Muscle layer of duodenum (tissue), 2 donors: ENCODE data around the gene LPP.

Source experiments
- H3K27ac ChIP-seq: one replicate; pipeline ENCODE4 v1.7.0; 2013; ENCODE audit warnings: mild to moderate bottlenecking, low read length
- H3K27me3 ChIP-seq: one replicate; pipeline ENCODE4 v1.7.0; 2013; ENCODE audit warnings: low read depth, mild to moderate bottlenecking, control low read depth, low read length
- H3K36me3 ChIP-seq, 2 donors: one replicate each; pipeline ENCODE4 v1.7.0; 2013; ENCODE audit warnings: low read length in 2 of 2, control low read depth in 1 of 2, mild to moderate bottlenecking in 1 of 2; ENCODE audit not compliant: insufficient read depth in 2 of 2, control insufficient read depth in 1 of 2
- H3K4me1 ChIP-seq, 2 donors: one replicate each; pipeline ENCODE4 v1.7.0; 2013; ENCODE audit warnings: low read length in 2 of 2, mild to moderate bottlenecking in 2 of 2, control low read depth in 1 of 2, moderate library complexity in 1 of 2; ENCODE audit not compliant: insufficient read depth in 2 of 2, control insufficient read depth in 1 of 2
- H3K4me3 ChIP-seq, 2 donors: one replicate each; pipeline ENCODE4 v1.7.0; 2013; ENCODE audit warnings: low read length in 2 of 2, low read depth in 1 of 2, mild to moderate bottlenecking in 1 of 2
- H3K9me3 ChIP-seq, 2 donors: one replicate each; pipeline ENCODE4 v1.7.0; 2013; ENCODE audit warnings: low read length in 2 of 2, control low read depth in 1 of 2, mild to moderate bottlenecking in 1 of 2; ENCODE audit not compliant: control insufficient read depth in 1 of 2
- donor health status: healthy.

Gene LPP

GRCh38 chr3:188899881-188900280 is 745.9 kb downstream of the LPP start:
- Histone ChIP-seq H3K4me3 (no peak overlapping the region), H3K4me1 (peaks cover 8 to 12% of the 10 kb centered on the region in 2 donors), H3K27ac (no peak overlapping the region), H3K27me3 (no peaks in the 10 kb centered on the region), H3K36me3 (peaks cover 0 to 8% of the 10 kb centered on the region in 2 donors), H3K9me3 (no peaks in the 10 kb centered on the region)

GRCh38 chr3:188900421-188900951 is 746.5 kb downstream of the LPP start:
- peak overlapping the region; percentile 29 for H3K27ac ChIP-seq
- H3K4me3 ChIP-seq = no peak overlapping the region
- peaks cover 0 to 8% of the 10 kb centered on the region in 2 donors for H3K36me3 ChIP-seq
- no peaks in the 10 kb centered on the region for H3K27me3 ChIP-seq
- H3K9me3 ChIP-seq = no peaks in the 10 kb centered on the region
- peaks cover 8 to 12% of the 10 kb centered on the region in 2 donors for H3K4me1 ChIP-seq

- Histone ChIP-seq H3K36me3 (peaks cover 0 to 8% of the 10 kb centered on the region in 2 donors), H3K27ac (peak overlapping the region; percentile 21), H3K27me3 (no peaks in the 10 kb centered on the region), H3K4me1 (peaks cover 8 to 12% of the 10 kb centered on the region in 2 donors), H3K4me3 (no peak overlapping the region), H3K9me3 (no peaks in the 10 kb centered on the region)
These were observed 747.2 kb downstream of the LPP start for GRCh38 chr3:188901126-188901525.

DNA sequence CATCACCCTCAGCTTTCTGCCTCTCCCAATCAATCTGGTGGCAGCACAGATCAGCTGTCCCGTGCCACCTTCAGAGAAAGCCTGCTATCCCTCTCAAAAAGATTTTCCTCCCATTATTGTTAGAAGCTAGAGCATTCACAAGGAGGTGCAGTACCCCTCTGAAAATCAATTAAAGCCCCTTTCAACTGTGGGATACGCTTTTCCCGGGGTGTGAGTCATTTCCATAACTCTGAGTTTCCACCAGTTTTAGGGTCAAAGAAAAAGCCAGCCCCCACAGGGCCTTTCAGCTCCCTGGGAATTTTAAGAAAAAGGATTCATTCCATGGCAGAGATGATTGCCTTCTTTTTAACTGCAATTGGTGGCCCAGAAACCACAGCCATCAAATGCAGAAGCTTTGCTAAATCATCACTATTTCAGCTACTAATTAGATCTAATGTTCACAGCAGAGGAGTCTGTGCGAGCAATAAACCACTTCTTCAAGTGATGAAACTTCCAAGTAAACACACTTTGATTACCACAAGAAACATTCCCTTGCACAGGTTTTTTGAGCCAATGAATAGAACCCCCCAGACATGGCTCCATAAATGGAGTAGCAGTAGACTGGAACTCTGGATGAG is 747.8 kb downstream of the LPP start:
- Histone ChIP-seq H3K27me3 (no peaks in the 10 kb centered on the region), H3K4me1 (peaks cover 8 to 12% of the 10 kb centered on the region in 2 donors), H3K4me3 (no peak overlapping the region), H3K36me3 (peaks cover 0 to 8% of the 10 kb centered on the region in 2 donors), H3K27ac (peak overlapping the region; percentile 21), H3K9me3 (no peaks in the 10 kb centered on the region)

DNA sequence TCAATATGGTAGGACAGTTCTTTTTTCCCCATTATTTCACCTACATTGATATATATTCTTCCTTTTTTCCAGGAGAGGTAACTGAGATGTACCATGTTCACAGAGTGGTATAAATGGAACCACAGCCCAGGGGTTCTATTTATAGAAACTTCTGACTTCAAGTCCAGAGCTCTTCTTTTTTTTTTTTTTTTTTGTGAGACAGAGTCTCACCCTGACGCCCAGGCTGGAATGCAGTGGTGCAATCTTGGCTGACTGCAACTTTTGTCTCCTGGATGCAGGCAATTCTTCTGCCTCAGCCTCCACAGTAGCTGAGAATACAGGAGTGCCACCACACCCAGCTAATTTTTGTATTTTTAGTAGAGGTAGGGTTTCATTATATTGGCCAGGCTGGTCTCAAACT is 750.7 kb downstream of the LPP start:
- Histone ChIP-seq H3K9me3 (no peaks in the 10 kb centered on the region), H3K27ac (no peak overlapping the region), H3K4me1 (peaks cover 7 to 12% of the 10 kb centered on the region in 2 donors), H3K4me3 (no peak overlapping the region), H3K27me3 (no peaks in the 10 kb centered on the region), H3K36me3 (peaks cover 0 to 8% of the 10 kb centered on the region in 2 donors)

DNA sequence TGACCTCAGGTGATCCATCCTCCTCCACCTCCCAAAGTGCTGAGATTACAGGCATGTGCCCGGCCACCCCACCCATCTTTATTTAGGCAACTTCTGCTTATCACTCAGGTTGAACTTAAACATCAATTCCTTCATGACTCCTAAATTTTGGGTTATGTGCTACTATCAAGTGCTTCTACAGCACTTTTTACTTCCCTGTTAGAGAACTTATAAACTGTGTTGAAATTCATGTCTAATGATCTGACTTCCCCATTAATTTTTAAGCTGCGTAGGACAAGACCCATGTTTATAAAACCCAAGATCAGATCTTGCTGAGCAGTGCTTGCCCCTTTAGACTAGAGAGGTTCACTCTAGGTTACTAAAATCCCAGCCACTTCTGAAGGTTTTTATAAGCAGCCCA is 751.6 kb downstream of the LPP start:
- H3K27me3 ChIP-seq = no peaks in the 10 kb centered on the region
- H3K4me1 ChIP-seq = peaks cover 0 to 8% of the 10 kb centered on the region in 2 donors
- H3K9me3 ChIP-seq = no peaks in the 10 kb centered on the region
- H3K27ac ChIP-seq = no peak overlapping the region
- no peak overlapping the region for H3K4me3 ChIP-seq
- H3K36me3 ChIP-seq = peaks cover 0 to 8% of the 10 kb centered on the region in 2 donors

DNA sequence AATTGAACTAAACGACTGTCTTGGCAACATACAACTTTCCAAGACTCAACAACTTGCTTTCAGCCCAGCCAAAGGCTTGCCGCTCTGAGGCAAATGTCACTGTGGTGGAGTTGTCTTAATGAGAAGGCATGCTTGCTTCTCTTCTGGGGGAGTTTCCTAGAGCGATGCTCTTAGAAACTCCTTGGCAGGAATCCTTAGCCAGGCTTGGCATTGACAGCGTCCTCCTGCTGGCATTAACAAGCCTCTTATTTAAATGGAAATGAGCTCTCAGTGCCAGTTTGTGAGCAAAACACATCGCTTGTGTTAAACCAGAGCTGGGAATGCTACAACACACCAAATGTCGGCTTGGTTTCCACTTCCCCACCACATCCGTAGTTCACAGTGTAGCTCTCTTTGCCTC is 752.3 kb downstream of the LPP start:
- Histone ChIP-seq H3K27me3 (no peaks in the 10 kb centered on the region), H3K36me3 (peaks cover 0 to 4% of the 10 kb centered on the region in 2 donors), H3K4me1 (peaks cover 0 to under 1% of the 10 kb centered on the region in 2 donors), H3K4me3 (no peak overlapping the region), H3K27ac (no peak overlapping the region), H3K9me3 (no peaks in the 10 kb centered on the region)

DNA sequence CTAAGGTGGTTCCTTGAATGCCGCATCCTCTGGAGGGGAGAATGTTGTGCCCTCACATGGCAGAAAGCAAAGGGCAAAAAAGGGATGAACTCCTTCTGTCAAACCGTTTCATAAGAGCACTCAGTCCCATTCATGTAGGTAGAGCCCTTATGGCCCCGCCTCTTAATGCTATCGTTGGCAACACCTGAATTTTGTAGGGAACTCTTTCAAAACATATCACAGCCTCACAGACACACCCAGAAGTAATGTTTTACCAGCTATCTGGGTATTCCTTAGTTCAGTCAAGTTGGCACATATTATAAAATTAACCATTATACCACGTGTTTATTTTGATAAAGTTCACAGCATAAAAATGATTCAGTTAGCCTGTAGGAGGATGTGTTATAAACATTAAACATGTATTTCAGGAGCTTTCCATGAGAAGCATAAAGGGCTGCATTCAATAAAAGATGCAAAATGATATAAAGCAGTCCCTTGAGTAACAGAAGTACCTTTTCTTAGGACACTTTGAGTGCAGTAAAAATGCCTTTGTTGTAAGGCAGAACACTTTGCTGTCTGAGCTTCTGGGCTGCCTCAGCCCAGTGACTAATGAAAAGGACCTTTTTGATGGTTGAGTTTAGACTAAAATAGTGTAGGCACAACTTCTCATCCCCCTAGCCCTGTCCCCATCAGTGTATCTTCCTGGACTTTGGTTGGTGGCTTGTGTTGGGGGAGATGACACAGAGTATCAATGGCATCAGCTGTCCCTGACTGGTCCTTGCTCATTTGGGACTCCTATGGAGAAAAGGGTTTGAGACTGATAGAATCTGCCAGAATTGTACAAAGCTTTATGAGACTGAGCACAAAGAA is 754.3 kb downstream of the LPP start:
- Histone ChIP-seq H3K27me3 (no peaks in the 10 kb centered on the region), H3K4me1 (no peaks in the 10 kb centered on the region), H3K9me3 (no peaks in the 10 kb centered on the region), H3K27ac (no peak overlapping the region), H3K4me3 (no peak overlapping the region), H3K36me3 (no peaks in the 10 kb centered on the region)

DNA sequence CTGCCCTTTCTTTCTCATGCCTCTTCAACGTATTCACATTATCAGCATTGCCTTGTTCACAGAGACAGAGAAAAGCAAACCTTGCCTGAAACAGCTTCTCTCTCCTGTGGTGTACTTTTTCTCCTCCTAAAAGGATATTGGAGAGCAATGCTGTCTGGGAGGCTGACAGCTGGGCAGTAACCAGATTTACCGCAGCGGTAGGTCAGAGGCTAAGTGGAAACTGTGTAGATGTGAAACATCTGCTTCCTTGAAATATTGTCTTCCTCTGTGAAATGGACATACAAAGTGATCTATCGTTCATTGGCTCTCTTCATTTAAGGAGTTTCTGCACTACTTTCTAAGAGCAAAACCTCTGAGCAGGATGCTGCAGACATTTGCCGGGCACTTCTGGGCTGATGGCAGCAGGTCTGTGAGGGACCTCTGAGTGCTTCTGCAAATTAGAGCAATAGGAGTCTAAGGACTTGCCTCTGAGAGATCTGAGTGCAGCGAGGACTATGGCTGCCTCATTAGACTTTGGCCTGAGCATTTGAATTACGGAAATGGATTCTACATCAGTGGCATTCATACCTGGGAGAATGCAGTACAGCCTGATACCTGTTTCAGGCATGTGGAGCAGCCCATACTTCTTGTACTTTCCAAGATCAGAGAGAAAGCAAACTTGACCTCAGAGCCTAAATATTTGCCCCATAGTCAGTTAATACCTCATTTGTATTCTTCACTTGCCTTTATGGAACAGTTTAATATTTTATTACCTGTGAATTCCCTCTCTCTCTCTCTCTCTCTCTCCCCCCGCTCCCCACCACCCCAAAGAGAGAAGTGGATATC is 757.3 kb downstream of the LPP start:
- H3K36me3 ChIP-seq = no peaks in the 10 kb centered on the region
- no peaks in the 10 kb centered on the region for H3K27me3 ChIP-seq
- H3K27ac ChIP-seq = no peak overlapping the region
- H3K4me1 ChIP-seq = no peaks in the 10 kb centered on the region
- no peaks in the 10 kb centered on the region for H3K9me3 ChIP-seq
- H3K4me3 ChIP-seq = no peak overlapping the region

DNA sequence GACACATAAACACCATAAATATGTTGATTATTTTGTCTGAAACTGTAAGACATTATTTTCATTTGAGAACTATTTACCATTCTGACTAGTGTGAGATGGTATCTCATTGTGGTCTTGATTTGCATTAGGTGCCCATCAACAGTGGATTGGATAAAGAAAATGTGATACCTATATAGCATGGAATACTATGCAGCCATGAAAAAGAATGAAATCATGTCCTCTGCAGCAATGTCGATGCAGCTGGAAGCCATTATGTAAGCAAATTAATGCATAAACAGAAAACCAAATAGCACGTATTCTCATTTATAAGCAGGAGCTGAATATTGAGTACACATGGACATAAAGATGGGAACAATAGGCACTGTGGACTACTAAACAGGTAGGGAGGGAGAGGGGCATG is 759.1 kb downstream of the LPP start:
- H3K4me1 ChIP-seq = no peaks in the 10 kb centered on the region
- no peaks in the 10 kb centered on the region for H3K9me3 ChIP-seq
- H3K4me3 ChIP-seq = no peak overlapping the region
- H3K27ac ChIP-seq = no peak overlapping the region
- no peaks in the 10 kb centered on the region for H3K36me3 ChIP-seq
- no peaks in the 10 kb centered on the region for H3K27me3 ChIP-seq

GRCh38 chr3:188914552-188914951 is 760.6 kb downstream of the LPP start:
- Histone ChIP-seq H3K9me3 (no peaks in the 10 kb centered on the region), H3K4me1 (no peaks in the 10 kb centered on the region), H3K27me3 (no peaks in the 10 kb centered on the region), H3K36me3 (no peaks in the 10 kb centered on the region), H3K4me3 (no peak overlapping the region), H3K27ac (no peak overlapping the region)
